GM19328 (cell line): ENCODE results near the gene ADCY5.

Experiments
- ATAC-seq: cut with Tn5 transposase; IDR thresholded peaks from one replicate; pipeline ENCODE4 v1.9.1; 2021; ENCODE audit warnings: mild to moderate bottlenecking, moderate library complexity; ENCODE audit not compliant: unreplicated experiment

The ADCY5 gene

DNA sequence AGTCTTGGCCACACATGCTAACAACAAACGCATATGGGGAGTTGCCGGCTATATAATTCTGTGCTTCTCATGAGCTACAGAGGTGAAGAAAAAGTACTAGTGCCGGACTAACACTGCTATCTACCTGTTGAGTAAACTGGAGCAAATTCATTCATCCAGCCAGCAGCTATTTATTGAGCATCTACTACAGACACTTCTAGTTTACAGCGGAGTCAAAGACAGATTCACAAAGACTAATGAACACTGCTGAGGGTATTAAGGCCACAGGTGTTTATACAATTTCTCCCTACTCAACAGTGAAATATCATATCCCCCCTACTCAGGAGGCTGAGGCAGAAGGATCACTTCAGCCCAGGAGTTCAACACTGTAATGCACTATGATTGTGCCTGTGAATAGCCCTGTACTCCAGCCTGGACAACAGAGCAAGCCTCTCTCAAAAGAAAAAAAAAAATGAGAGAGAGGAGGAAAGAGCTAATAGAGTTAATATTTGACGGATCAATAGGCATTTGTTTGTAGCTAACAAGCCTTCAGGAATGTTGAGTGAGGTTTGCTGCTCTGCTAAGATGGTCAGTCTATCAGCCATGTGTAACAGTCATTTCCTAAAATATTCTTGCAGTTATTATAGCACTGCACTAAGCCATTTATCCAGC is 17.8 kb downstream of the ADCY5 start:
- ATAC-seq, result no peak

DNA sequence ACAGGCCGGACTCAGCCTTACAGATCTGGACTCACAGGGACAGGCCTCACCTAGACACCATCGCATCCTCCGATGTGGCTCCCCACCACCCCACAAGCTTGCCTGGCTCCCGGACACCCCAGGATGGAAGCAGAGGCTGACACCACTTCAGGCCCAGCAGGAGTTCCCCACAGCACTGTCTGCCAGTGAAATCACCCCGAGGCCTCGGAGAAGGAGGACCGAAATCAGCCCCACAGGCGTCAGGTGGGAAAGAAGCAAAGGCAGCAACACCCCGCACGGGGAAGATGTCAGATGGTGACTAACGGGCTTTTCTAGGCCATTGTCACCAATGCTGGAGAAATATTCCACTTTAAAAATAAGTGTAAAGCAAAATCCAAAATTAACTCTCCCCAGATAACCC is 18.6 kb downstream of the ADCY5 start:
- ATAC-seq, result no peak

DNA sequence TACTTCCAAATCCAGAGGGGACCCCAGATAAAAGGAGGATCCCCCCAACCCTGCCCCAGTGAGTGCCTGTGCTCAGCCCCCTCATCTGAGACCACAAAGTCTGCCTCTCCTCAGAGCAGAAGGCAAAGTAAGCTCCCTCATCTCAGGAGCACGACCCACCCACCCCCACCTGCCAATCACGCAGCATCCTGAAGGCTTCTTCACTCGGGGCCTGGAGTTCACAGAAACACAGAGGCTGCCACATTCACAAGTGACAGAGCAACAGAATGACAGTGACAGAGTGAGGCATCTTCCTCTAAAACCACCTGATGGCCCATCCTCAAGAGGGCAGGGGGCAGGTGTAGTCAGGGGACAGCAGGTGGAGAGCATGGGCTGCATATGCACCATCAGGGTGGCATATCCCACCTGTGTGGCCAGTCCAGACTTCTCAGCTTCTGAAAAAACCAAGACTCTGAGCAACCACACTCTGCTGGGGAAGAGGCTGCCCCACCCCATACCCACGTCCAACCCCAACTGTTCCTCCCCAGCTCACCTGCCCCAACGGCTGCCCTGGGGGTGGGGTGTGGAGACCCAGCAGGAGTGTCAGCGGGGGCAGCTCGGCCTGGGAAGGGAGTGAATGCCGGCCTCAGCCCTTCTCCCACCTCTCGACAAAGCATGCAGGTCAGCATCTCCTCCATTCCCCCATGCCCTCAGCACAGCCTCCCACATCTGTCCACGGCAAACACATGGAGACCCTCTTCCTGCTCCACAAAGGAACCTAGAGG is 19.3 kb downstream of the ADCY5 start:
- no peak for ATAC-seq

DNA sequence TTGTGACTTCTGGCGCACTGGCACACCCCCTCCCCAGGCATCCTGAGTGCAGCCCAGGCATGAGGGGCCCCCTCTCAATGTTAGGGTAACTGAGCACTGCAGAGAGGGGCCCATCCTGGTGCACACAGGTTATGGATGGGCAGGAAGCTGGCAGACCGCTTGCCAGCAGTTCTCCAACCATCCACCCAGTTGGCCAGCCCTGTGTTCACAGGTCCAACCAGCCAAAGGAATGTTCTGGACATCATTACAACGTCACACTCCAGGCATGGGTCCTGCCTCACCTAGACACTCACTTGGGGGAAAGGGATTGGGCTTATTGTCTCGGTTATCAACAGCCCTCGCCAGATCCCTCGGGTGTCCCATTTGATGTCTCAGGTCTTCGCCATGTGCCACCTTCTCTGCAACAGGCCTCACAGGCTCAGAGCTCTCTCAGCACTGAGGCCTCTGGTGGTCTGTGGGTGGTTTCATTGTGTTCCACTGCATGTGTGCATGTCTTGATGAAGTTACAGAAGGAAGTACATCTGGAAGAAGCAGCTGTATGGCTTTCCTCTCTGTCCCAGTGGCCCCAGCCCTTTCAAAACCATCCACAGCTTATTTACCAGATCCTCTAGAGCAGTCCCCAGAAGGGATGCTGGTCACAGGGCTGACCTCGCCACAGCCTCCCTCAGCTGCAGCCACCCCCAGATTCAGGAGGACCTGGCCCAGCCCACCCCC is 23.7 kb downstream of the ADCY5 start:
- ATAC-seq, result no peak

DNA sequence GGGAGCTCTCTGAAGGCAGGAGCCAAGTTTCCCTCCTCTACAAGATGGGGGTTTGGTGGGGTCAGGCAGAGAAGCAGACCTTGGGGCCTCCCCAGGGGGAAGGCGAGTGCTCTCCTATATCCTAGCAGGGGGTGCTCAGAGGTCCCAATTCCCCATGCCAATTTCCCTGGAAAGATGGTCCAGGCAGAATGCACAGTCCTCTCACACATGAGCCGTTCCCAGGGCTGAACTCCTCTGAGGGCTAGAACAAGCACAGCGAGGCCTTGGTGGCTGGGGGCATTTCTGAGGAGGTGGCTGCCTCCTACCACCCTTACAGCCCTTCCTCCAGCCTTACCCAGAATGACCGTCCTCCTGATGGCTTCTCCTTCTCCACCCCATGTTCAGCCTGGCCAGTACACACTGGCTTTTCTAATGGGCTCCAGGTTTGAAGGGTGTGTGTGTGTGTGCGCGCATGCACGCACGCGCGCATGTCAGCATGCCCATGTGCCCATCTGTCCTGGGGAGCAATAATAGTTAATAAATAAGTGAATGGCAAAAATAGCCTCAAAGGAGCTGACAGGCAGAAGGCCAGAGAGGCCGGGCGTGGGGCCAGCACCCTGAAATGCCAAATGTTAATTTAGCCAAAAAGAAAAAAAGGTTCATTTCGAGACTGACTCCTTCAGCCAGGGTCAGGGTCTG is 24.4 kb downstream of the ADCY5 start:
- no peak for ATAC-seq

DNA sequence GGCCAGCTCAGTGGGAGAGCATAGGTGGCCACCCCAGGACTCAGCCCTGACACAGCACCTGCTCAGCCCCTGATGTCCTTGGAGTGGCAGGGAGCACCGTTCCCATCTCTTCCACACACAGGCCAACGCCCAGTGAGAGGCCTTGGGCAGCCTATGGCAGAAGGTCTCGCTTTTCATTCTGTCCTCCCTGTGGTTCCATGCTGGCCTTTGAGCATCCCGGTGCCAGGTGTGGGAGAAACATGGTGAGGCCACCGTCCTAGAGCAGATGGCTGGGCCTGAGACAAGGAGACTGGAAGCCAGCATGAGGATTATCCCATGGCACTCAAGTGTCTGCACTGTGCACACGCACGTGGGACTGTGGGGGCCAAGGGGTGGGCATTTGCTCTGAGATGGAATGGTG is 25.1 kb downstream of the ADCY5 start:
- no peak for ATAC-seq

DNA sequence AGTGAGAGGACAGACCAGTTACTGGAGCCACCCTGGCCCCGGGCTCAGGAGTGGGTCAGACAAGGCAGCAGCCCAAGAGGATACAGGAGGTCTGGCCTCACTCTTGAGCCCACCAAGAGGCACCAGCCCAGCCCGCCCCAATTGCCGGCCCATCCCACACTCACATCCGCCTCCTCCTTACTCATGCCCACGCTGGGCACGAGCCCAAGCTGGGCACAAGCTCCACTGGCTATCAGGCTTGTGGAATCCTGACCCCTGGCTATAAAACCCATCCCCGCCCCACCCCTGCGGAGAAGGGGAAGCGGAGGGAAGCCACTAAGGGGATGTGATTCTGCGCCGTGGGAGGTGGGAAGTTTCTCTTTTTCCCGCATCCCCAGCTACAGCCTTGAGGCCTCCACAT is 25.9 kb downstream of the ADCY5 start:
- no peak for ATAC-seq

DNA sequence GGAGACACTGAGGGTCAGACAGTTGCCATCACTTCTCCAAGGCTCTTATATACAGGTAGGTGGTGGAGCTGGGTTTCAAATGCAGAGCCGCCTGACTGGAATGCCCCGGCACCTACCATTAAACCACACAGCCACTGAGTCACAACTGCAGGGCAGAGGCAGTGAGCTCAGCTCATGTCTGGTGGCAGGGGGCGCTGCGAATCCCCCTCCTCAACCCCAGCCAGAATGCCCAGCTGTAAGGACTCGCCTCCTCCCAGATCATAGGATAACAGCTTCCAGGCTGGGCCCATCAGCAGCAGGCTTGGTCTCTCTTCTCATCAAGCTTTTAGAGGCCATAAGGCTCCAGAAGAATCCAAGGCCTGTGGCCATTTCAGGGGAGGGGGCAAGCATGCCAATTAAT is 26.4 kb downstream of the ADCY5 start:
- no peak for ATAC-seq

DNA sequence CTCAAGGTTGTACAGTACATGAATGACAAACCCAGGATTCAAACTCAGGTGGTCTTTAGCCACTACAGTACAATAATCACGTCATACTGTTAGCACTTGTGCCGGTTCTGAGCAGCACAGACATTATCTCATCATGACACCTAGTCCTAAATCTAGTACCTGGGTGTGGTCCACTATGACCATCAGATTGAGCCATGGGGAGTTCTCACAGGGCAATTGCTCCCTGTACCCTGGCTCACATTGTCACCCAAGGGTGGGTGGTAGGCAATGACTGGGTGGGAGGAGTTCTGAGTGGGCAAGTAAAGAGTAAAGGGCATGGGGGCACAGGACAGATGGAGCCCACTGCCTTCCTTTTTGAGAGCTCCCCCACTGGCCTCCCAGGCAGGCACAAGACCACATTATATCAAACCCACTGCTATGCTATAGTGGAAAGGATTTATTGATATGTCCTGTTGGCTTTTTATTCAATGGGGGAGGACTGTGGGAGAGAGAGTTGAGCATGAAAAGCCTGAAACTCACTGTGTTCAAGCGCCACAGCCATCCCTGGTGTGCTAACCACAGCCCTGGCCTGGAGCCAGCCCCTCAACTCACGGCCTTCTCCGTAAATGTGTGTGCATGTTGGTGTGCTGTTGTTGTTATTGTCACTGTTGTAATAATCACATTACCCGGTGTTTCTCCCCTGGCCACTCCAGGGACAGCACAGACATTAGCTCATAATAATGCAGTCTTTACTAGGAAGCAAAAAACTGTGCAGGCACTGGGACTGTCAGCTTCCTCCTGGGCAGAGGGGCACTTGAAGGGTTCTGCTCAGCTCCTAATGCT is 27.3 kb downstream of the ADCY5 start:
- no peak for ATAC-seq

DNA sequence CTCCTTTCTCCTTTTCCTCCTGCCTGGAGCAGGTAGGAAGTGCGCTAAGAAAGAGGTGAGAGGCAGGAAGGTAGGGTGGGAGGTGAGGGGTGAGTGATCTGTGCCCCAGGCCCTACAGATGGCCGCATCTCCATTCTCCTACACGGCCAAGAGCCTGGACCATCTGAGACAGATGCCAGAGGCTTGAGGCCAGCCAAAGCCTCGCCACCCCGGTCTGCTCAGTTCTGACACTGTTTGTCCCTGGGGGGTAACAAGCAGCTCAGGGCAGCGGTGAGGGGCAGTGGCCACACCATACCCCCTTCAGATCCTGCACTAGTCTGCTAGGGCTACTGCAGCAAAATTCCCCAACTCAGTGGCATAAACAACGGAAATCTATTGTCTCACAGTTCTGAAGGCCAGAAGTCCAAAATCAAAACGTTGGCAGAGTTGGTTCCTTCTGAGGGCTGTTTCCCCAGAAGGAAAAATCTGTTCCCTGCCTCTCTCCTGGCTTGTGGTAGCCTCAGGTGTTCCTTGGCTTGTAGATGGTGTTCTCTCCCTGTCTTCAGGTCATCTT is 28.4 kb downstream of the ADCY5 start:
- no peak for ATAC-seq

DNA sequence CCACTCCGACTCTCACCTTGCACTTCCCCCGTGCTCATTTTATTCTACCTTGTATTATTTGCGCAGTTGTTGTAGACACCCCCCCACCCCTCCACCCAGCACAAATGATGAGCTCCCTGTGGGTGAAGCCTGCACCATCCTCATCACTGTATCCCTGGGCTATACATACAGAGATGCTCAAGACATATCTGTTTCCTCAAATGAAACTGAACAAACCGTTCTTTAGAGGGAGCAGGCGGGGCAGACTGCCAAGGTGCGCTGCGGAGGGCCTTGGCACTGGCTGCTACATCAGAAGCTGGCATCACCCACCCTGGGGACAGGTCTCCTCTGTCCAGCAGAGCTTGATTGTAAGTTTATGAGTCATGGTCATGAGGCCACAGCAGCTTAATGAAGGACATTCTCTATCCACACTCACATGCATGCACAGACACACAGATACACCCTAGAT is 29.0 kb downstream of the ADCY5 start:
- ATAC-seq, result no peak

DNA sequence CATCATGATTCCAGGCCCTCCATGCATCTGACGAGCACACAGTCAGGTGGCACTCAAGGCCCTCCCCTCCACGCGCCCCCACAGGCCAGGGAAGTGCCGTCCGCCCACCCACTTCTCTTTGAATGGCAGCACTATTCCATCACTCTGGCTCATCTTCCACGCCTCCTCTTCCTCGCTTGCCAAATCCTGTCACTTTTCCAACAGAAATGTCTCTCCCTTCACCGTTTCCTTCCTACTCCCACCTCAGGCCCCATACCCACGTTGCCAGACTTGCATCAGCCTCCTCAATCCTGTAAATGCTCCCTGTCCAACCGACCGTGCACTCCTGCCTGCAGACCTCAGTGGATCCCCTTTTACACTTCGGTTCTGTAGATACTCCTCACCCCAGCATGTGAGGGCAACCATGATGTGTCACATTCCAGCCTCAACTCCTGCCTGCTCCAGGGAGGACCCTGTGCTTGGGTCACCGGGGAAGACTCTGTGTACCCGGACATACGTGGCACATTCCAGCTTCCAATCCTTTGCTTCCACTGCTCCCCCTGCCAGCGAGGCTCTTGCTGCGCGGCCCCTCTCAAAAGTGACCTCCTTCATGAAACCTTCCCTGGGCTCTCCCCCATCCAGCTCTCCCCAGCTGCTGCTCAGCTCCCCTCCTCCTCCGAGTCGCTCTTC is 29.6 kb downstream of the ADCY5 start:
- ATAC-seq, result no peak

DNA sequence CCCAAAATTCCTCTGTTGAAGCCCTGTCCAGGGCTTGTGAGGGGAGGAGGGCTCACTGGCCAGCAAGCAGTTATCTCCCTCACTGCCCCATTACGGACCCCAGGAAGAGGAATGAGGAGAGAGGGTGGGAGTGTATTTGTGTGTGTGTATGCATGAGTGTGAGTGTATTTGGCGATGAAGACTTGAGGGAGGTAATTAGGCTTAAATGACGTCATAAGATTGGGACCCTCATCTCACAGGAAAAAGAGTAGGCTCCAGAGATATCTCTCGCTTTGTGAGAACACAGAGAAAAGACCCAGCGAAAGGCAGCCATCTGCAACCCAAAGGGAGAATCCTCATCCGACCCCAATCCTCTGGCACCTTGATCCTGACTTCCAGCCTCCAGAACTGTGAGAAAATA is 32.2 kb downstream of the ADCY5 start:
- no peak for ATAC-seq

DNA sequence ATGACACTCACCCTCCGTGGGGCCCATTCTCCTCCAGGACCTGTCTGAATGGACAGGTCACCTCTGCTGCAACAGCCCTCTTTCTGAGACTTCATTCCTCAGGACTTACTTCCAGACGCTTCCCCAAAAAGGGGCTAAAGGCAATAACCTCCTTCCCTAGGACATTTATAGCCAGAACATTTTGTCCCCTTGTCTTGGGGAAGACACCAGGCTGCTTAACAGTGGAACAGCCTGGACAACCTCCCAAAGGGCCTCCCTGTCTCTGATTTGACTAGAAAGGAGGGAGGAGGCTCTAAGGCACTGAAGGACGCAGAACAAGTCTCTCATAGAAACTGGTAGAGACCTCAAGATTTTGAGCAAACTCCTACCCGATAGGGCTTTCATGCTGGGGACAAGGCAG is 32.7 kb downstream of the ADCY5 start:
- no peak for ATAC-seq

DNA sequence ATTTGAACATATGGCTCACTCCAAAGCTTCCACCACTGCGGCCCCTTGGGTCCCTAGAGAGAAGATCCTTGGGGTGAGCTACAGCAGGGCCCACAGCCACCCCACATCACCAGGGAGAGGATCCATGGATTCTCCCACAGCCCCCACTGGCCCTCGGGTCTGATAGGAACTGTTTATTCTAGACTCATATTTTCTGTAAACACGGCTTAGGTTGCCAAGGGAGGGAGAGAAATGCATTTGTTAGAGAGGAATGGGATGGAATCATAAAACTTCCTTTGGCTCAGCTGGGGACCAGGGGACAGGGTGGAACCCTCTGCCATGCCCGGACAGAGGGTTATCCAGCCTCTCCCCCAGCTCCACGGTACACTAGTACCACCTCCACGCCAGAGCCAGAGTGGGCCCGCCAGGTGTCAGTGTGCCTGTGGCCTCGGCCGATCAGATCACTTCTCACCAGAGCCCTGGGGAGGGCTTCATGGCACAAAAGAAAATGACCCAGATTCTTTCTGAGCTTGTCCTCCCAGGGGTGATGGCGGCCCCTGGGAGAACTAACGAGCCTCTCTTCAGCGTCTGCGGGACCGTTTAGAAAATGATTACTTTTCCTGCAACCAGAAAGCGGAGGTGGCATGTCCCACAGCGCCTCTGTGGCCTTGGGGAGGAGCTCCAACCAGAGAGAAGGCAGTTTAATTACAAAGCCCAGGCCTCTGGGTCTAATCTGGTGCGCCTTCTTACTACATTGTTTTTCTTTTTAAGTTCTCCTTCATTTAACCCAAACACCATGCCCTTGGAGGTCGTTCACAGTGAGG is 33.7 kb downstream of the ADCY5 start:
- no peak for ATAC-seq

DNA sequence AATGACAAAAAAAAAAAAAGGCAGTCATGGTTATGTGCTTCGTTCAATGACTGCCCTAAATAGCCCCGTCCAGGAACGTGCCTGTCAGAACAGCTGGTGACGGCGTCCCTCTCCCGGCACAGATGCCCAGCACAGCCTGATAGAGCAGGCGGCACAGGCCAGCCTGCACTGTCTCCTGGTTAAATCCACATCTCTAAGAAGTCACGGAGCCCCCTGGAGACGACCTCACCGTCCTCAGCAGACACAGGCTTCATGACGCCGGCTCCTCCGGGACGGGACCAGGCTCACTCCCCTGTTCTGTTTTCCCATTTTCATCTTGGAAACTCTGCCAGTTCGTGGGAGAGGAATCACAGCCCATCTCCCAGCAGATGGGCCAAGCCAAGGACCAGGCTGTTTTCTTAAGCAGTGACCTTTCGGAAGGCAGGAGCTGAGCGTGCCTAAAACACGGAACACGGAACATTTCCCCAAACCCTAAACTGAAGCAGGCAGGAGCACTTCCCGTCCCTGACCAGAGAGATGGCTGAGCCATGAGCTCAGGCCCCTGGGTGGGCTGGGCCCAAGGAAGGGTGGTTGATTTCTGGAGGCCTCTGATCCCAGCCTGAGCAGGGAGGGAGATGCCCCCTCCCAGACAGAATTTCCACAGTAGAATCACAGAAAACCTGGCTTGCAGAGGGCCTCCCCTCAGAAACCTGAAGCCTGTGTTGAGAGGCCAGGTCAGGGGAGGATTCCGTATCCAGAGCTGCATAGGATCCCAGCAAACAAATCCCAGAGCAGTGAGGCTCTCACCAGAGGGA is 35.9 kb downstream of the ADCY5 start:
- no peak for ATAC-seq

DNA sequence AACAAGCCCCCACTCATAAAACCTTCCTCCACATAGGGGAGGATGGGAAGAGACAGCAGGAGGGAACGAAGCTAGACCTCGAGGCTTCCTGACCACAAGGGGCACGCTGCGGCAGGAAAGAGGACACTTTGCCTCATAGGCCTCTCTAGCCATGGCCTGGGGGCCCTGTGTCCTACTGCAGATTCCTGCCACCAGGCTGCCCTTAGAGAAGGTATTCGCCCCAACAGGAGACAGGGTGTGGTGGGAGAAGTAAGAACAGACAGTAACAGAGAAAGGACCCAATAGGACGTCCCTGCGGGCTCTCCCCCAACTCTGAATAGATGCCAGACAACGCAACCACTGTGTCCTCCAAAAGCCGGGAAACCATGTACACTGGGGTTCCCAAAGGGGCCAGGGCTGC is 36.8 kb downstream of the ADCY5 start:
- no peak for ATAC-seq

DNA sequence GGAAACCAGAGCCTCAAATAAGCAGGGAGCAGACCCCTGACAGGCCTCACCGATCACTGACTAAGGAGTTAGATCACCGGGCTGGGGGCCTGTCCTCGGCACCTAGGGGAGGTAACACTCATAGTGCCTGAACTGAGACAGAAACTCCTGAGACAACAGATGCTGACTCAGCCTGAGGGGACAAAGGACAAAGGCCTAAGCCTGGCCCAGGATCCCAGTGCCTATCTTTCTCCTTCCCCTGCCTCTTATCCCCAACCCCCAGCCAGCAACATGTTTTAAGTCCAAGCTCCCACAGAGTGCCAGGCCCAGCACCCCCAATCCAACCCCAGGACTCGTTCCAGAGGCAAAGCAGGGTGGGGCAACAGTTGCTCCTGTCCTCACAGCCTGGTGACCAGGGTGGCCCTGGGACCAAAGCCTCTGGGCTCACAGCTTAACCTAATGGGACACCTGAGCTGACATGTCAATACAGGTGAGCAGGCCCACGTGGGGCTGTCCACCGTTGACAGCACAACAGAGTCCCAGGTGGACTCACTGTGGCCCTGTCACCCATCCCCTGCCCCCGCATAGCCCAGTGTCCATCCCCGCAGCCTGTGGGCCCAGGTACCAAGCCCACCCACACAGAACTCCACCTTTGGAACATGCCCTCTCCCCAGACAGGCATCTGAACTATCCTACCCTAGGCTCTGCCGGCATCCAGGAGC is 37.4 kb downstream of the ADCY5 start:
- no peak for ATAC-seq
